Testis (tissue), 2 donors: ENCODE results near the gene DKK3.

Experiments used
- POLR2A ChIP-seq: fragments of 450-650 bp; IDR thresholded peaks from one replicate; pipeline ENCODE4 v1.6.1; 2017; ENCODE audit warnings: antibody characterized with exemption, mild to moderate bottlenecking, moderate library complexity
- TF ChIP-seq, protein P1 (sequence below), 3 experiments: fragments of 450-650 bp in 2 of 3; fragments of 200-600 bp in 1 of 3; sonication (generic) in 1 of 3; IDR thresholded peaks; one replicate each; pipeline ENCODE4 v1.5.1; 2016 to 2019; ENCODE audit warnings: antibody characterized with exemption in 3 of 3, mild to moderate bottlenecking in 2 of 3, moderate library complexity in 1 of 3

DNA sequence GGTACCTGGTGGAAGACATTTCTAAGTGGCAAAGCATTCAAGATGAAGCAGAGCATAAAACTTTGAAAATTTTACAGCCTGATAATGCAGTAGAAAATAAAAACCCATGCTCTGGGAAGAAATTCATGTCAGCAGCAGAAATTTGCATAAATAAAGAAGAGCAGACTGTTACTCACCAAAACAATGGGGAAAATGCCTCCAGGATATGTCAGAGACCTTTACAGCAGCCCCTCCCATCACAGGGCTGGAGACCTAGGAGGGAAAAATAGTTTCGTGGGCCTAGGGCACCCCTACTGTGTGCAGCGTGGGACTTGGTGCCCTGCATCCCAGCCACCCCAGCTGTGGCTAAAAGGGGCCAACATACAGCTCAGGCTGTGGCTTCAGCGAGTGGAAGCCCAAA is 5.4 kb upstream of the DKK3 start:
- TF ChIP-seq, protein P1, sequence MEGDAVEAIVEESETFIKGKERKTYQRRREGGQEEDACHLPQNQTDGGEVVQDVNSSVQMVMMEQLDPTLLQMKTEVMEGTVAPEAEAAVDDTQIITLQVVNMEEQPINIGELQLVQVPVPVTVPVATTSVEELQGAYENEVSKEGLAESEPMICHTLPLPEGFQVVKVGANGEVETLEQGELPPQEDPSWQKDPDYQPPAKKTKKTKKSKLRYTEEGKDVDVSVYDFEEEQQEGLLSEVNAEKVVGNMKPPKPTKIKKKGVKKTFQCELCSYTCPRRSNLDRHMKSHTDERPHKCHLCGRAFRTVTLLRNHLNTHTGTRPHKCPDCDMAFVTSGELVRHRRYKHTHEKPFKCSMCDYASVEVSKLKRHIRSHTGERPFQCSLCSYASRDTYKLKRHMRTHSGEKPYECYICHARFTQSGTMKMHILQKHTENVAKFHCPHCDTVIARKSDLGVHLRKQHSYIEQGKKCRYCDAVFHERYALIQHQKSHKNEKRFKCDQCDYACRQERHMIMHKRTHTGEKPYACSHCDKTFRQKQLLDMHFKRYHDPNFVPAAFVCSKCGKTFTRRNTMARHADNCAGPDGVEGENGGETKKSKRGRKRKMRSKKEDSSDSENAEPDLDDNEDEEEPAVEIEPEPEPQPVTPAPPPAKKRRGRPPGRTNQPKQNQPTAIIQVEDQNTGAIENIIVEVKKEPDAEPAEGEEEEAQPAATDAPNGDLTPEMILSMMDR (IDR thresholded peaks at IDR 0.05): no peak
- TF ChIP-seq POLR2A: no peak
